Lower leg skin (tissue), 3 donors: ENCODE results near the gene SLC7A10.

Experiments used
- POLR2A ChIP-seq, 2 donors: fragments of 450-650 bp; IDR thresholded peaks; one replicate each; pipeline ENCODE4 v1.6.1; 2016 to 2017; ENCODE audit warnings: antibody characterized with exemption in 2 of 2, mild to moderate bottlenecking in 1 of 2, moderate library complexity in 1 of 2
- TF ChIP-seq, protein P1 (sequence below), 3 donors: fragments of 450-650 bp; IDR thresholded peaks; one replicate each; pipeline ENCODE4 v1.5.1; 2016; ENCODE audit warnings: antibody characterized with exemption in 3 of 3, mild to moderate bottlenecking in 3 of 3, moderate library complexity in 2 of 3

GRCh38 chr19:33159893-33160292 is 65.8 kb downstream of the SLC7A10 start:
- TF ChIP-seq, protein P1, sequence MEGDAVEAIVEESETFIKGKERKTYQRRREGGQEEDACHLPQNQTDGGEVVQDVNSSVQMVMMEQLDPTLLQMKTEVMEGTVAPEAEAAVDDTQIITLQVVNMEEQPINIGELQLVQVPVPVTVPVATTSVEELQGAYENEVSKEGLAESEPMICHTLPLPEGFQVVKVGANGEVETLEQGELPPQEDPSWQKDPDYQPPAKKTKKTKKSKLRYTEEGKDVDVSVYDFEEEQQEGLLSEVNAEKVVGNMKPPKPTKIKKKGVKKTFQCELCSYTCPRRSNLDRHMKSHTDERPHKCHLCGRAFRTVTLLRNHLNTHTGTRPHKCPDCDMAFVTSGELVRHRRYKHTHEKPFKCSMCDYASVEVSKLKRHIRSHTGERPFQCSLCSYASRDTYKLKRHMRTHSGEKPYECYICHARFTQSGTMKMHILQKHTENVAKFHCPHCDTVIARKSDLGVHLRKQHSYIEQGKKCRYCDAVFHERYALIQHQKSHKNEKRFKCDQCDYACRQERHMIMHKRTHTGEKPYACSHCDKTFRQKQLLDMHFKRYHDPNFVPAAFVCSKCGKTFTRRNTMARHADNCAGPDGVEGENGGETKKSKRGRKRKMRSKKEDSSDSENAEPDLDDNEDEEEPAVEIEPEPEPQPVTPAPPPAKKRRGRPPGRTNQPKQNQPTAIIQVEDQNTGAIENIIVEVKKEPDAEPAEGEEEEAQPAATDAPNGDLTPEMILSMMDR (IDR thresholded peaks at IDR 0.05): no peak
- TF ChIP-seq POLR2A (IDR thresholded peaks at IDR 0.05): no peak
